K562 (cell line): Measurements from ENCODE around the gene PIK3AP1. TPM values are rescaled to one million over a fixed set of nuclear protein-coding genes. Genes with fewer than 3 reads are reported as not detected.

ENCODE experiments used
- ATAC-seq: fragments of 200-7000 bp; cut with Tn5 transposase; 3 replicates; pipeline ENCODE4 v1.9.1; 2020; ENCODE audit warnings: moderate library complexity
- BruUV-seq: library from RNA; stranded (reverse); fragments of 400-500 nt; replicated peaks from 2 replicates; lab custom pipeline; 2021; lab: Mats Ljungman, UMichigan
- CTCF ChIA-PET: fragments of 300-600 bp; formaldehyde crosslinking; extraction: SDS; loops from one replicate; lab custom pipeline; 2021; ENCODE audit warnings: low intra/inter-chr PET ratio; lab: Yijun Ruan, JAX
- POLR2A ChIA-PET: fragments of 300-600, 350-650 bp; sonication (Branson Sonifier 250); formaldehyde crosslinking; extraction: SDS; loops from one replicate; lab custom pipeline; 2021; ENCODE audit warnings: antibody characterized with exemption, inconsistent platforms; lab: Yijun Ruan, JAX
- DNase-seq, 4 experiments: peaks; one replicate each; pipeline versions ENCODE4 v3.0.0 to v3.0.0-alpha.2; 2011 to 2018; ENCODE audit warnings: low spot score in 3 of 4, mixed read lengths in 3 of 4; ENCODE audit errors: extremely low read depth in 1 of 4
- FAIRE-seq: peaks from 2 replicates; lab custom pipeline; 2011; peaks lifted over from hg19 to GRCh38; lab: Jason Lieb, UNC
- H2AFZ ChIP-seq: 2 replicates; pipeline ENCODE4 v1.6.0; 2011; ENCODE audit warnings: low read depth, low read length, control low read depth, inconsistent platforms
- H3K27ac ChIP-seq: fragments of 200-600 bp; 3 replicates; pipeline ENCODE4 v1.8.0; 2011; ENCODE audit warnings: low read depth, mild to moderate bottlenecking, control low read depth, inconsistent platforms, low read length, moderate library complexity, mixed read lengths; ENCODE audit errors: extremely low read depth
- H3K27me3 ChIP-seq, 2 experiments: fragments of 300-600 bp in 1 of 2; 2 replicates in 1 of 2; 3 replicates in 1 of 2; pipeline versions ENCODE4 v1.6.0 to v1.8.0; 2011; ENCODE audit warnings: inconsistent platforms in 2 of 2, low read length in 2 of 2, mild to moderate bottlenecking in 1 of 2, mixed read lengths in 1 of 2, moderate library complexity in 1 of 2; ENCODE audit not compliant: control insufficient read depth in 2 of 2, insufficient read depth in 2 of 2
- H3K36me3 ChIP-seq: fragments of 300-600 bp; 3 replicates; pipeline ENCODE4 v1.8.0; 2011; ENCODE audit warnings: mild to moderate bottlenecking, low read length, inconsistent platforms; ENCODE audit not compliant: control insufficient read depth, insufficient read depth
- H3K4me1 ChIP-seq, 2 experiments: fragments of 200-600 bp in 1 of 2; replicated peaks in 1 of 2; 2 replicates in 1 of 2; 3 replicates in 1 of 2; pipeline versions ENCODE4 v1.5.1 to v1.8.0; 2011; ENCODE audit warnings: inconsistent platforms in 2 of 2, low read length in 2 of 2, mild to moderate bottlenecking in 1 of 2, mixed read lengths in 1 of 2, moderate library complexity in 1 of 2; ENCODE audit not compliant: control insufficient read depth in 2 of 2, insufficient read depth in 2 of 2
- H3K4me2 ChIP-seq: 2 replicates; pipeline ENCODE4 v1.6.1; 2011; ENCODE audit warnings: low read length, control low read depth, inconsistent platforms, mixed read lengths; ENCODE audit not compliant: insufficient read depth
- H3K4me3 ChIP-seq: fragments of 200-600 bp; sonication (generic), shearing (Covaris generic); 2 replicates; pipeline ENCODE4 v1.5.1; 2016; ENCODE audit warnings: control low read depth, inconsistent platforms
- H3K79me2 ChIP-seq: fragments of 200-600 bp; 3 replicates; pipeline ENCODE4 v1.8.0; 2011; ENCODE audit warnings: low read length, inconsistent platforms; ENCODE audit not compliant: control insufficient read depth, insufficient read depth
- H3K9ac ChIP-seq, 2 experiments: 2 replicates each; pipeline versions ENCODE4 v1.6.0 to v1.6.1; 2011; ENCODE audit warnings: low read depth in 2 of 2, low read length in 2 of 2, control low read depth in 1 of 2, inconsistent platforms in 1 of 2, mild to moderate bottlenecking in 1 of 2, mixed read lengths in 1 of 2; ENCODE audit not compliant: insufficient read depth in 1 of 2
- H3K9me1 ChIP-seq: one replicate; pipeline ENCODE4 v1.6.0; 2011; ENCODE audit warnings: inconsistent platforms, mild to moderate bottlenecking, low read length, moderate library complexity; ENCODE audit not compliant: control insufficient read depth, insufficient read depth
- H3K9me3 ChIP-seq: replicated peaks from 2 replicates; pipeline ENCODE4 v1.5.1; 2011; ENCODE audit warnings: low read depth, low read length, inconsistent platforms; ENCODE audit not compliant: control insufficient read depth, insufficient read depth
- H4K20me1 ChIP-seq: replicated peaks from 2 replicates; pipeline ENCODE4 v1.6.1; 2011; ENCODE audit warnings: low read length, inconsistent platforms, mixed read lengths; ENCODE audit not compliant: control insufficient read depth, insufficient read depth
- CBFA2T3 ChIP-seq: fragments of 450-650 bp; IDR thresholded peaks from 2 replicates; pipeline ENCODE4 v1.6.1; 2017
- CREM ChIP-seq: IDR thresholded peaks from 2 replicates; pipeline ENCODE4 v1.6.1; 2014; ENCODE audit warnings: antibody characterized with exemption, low read depth
- EWSR1 ChIP-seq: fragments of 450-650 bp; IDR thresholded peaks from 2 replicates; pipeline ENCODE4 v1.6.1; 2018; ENCODE audit warnings: borderline replicate concordance, mild to moderate bottlenecking, low read depth, moderate library complexity; ENCODE audit not compliant: partially characterized antibody
- GABPB2 ChIP-seq: fragments of 250-450 bp; sonication (Bioruptor Pico); conservative IDR thresholded peaks from 2 replicates; pipeline ENCODE4 v1.5.1; 2021; ENCODE audit warnings: mild to moderate bottlenecking
- GTF2A2 ChIP-seq: IDR thresholded peaks from 2 replicates; pipeline ENCODE4 v1.6.1; 2016; ENCODE audit warnings: mild to moderate bottlenecking, missing genetic modification characterization, missing compliant biosample characterization
- KAT8 ChIP-seq: fragments of 450-650 bp; IDR thresholded peaks from 2 replicates; pipeline ENCODE4 v1.6.1; 2016; ENCODE audit warnings: low read depth, mild to moderate bottlenecking
- NCOA1 ChIP-seq: fragments of 450-650 bp; IDR thresholded peaks from 2 replicates; pipeline ENCODE4 v1.6.1; 2016; ENCODE audit warnings: low read depth
- NFRKB ChIP-seq: fragments of 450-650 bp; IDR thresholded peaks from 2 replicates; pipeline ENCODE4 v1.6.1; 2016; ENCODE audit warnings: low read depth
- POLR3G ChIP-seq: IDR thresholded peaks from 2 replicates; pipeline ENCODE4 v1.6.1; 2011; ENCODE audit not compliant: insufficient read length, insufficient replicate concordance; ENCODE audit errors: extremely low read depth
- TAF7 ChIP-seq: fragments of 450-650 bp; IDR thresholded peaks from 2 replicates; pipeline ENCODE4 v1.6.1; 2016; ENCODE audit warnings: missing genetic modification characterization, missing compliant biosample characterization
- TEAD1 ChIP-seq, 2 experiments: fragments of 450-650 bp in 1 of 2; sonication (generic) in 1 of 2; formaldehyde crosslinking; IDR thresholded peaks; 2 replicates each; pipeline versions ENCODE4 v1.4.0 to v1.8.0; 2020 to 2022; ENCODE audit warnings: mild to moderate bottlenecking in 2 of 2, missing genetic modification reagents in 1 of 2
- TSC22D4 ChIP-seq: fragments of 450-650 bp; IDR thresholded peaks from 2 replicates; pipeline ENCODE4 v1.6.1; 2016; ENCODE audit warnings: missing genetic modification characterization, missing biosample characterization, control low read depth
- ZBED1 ChIP-seq: IDR thresholded peaks from 2 replicates; pipeline ENCODE4 v1.6.1; 2014
- ZNF445 ChIP-seq: fragments of 250-450 bp; sonication (Bioruptor Pico); IDR thresholded peaks from 2 replicates; pipeline ENCODE4 v1.4.0; 2020; ENCODE audit warnings: low read depth, mild to moderate bottlenecking, moderate library complexity
- WGBS: fragments of 100-300 bp; shearing (Covaris generic); methylation state at CpG from one replicate; pipeline ENCODE4 v1.1.6; 2016; ENCODE audit warnings: low coverage, mixed read lengths; ENCODE audit not compliant: insufficient coverage; ENCODE audit errors: missing lambda C conversion rate; 5-methylcytosine and 5-hydroxymethylcytosine counted together
- in situ Hi-C: fragments of 300-500 bp; cut with MboI; formaldehyde crosslinking; loops from 4 replicates; pipeline ENCODE4 v1.15.0; 2018; ENCODE audit warnings: inconsistent platforms, mixed read lengths
- intact Hi-C: fragments of 100-400 bp; cut with micrococcal nuclease; formaldehyde crosslinking; loops from 2 replicates; pipeline ENCODE4 v1.14.2; 2022
- polyA plus RNA-seq, 8 experiments: library from polyadenylated mRNA; depleted of rRNA in 4 of 8; stranded (reverse) in 5 of 8; unstranded in 3 of 8; fragments of >200 nt; fragmentation: Nextera tagmentation in 2 of 8; fragmentation: Illumina TruSeq in 1 of 8; extraction: Ambion mirVana in 2 of 8; extraction: Trizol in 1 of 8; gene quantifications; 2 replicates each; pipeline versions ENCODE4 v1.2.1 to v1.2.3, GENCODE V29; 2011 to 2014; ENCODE audit warnings: inconsistent platforms in 1 of 8, missing spikeins in 1 of 8
- total RNA-seq, 7 experiments: library from RNA; depleted of rRNA in 6 of 7; stranded (reverse); fragments of >200 nt in 6 of 7; fragmentation: Illumina TruSeq in 2 of 7; extraction: Trizol in 2 of 7; gene quantifications; 2 replicates each; pipeline versions ENCODE4 v1.2.1 to v1.2.3, GENCODE V29; 2011 to 2021; ENCODE audit warnings: low replicate concordance in 1 of 7
- TF ChIP-seq, protein P1 (sequence below), 2 experiments: fragments of 450-650 bp in 1 of 2; sonication (generic) in 1 of 2; formaldehyde crosslinking in 1 of 2; IDR thresholded peaks; 2 replicates each; pipeline versions ENCODE4 v1.7.1 to v1.9.0; 2016 to 2022; ENCODE audit warnings: inconsistent platforms in 1 of 2, mild to moderate bottlenecking in 1 of 2, missing genetic modification reagents in 1 of 2

The PIK3AP1 gene
- total and polyA plus RNA-seq, 9 of the 15 experiments (the other 6 are each of a cell fraction or from before 2014, with no cell fraction given): 0.20 to 2.4 (median 1.4) TPM

DNA sequence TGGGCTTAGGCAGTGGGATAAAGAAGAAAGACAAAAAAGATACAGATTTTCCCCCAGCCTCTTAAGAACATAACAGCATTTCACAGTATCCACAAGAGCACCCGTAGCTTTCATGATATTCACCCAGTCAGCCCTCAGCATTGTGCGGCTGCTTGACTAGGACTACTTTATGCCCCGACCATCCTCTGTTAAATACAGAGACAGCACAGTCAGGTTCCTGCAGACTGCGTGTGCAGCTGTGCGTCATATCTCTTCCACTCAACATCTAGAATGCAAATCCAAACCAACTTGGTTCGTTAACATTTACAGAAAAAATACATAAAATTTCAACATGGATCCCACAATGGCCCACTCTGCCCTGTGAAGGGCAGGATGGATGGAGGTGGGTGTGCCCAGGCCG is 33.8 kb downstream of the PIK3AP1 start (continued):
- TF ChIP-seq NCOA1 (no peak), GABPB2 (CRISPR knock-in tag) (no peak), NFRKB (no peak), TSC22D4 (tag) (no peak)

DNA sequence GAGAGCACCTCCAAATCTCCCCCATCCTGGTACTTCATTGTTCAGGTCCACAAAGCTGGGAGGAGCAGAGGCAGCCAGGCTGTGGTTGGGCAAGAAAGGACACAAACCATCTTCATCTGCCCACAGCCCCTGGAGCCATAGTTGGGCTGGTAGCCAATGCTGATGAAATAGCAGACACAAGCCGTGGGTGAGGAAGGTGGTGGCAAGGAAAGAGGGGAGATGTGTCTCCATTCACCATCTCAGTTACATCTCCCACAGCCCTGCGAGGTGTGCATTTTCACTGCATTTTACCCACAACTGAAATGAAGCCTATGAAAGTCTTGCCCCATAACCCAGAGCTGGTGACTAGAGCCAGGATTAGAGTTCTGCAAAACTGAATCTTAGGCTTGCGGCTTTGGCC is 35.0 kb downstream of the PIK3AP1 start:
- Histone ChIP-seq H3K27ac (no peak overlapping the region), H3K4me1 (peaks cover 0 to 12% of the 10 kb centered on the region in 2 experiments; a peak in 3 of 5 replicates), H3K79me2 (no peaks in the 10 kb centered on the region), H3K36me3 (no peaks in the 10 kb centered on the region), H3K9ac (no peak overlapping the region), H3K9me3 (no peaks in the 10 kb centered on the region), H2AFZ (no peak overlapping the region), H3K9me1 (no peaks in the 10 kb centered on the region), H3K27me3 (no peaks in the 10 kb centered on the region), H4K20me1 (no peaks in the 10 kb centered on the region), H3K4me3 (no peak overlapping the region), H3K4me2 (no peak overlapping the region)
- in situ Hi-C loops: no loop called here
- WGBS: 36% methylated on average over 3 of the region's 3 CpGs
- DNase-seq (no peak), FAIRE-seq (no peak), ATAC-seq (no peak)
- no TSS peak for BruUV-seq
- POLR2A ChIA-PET: interaction anchor here (0.5 kb wide), 1 partner anchor 458 kb away, joined by 3 read pairs; no protein-coding TSS in a partner anchor
- CTCF ChIA-PET: no interaction called here
- intact Hi-C loops: no loop called here
- TF ChIP-seq GTF2A2 (tag): no peak
- TF ChIP-seq CBFA2T3: no peak
- TF ChIP-seq, protein P1, sequence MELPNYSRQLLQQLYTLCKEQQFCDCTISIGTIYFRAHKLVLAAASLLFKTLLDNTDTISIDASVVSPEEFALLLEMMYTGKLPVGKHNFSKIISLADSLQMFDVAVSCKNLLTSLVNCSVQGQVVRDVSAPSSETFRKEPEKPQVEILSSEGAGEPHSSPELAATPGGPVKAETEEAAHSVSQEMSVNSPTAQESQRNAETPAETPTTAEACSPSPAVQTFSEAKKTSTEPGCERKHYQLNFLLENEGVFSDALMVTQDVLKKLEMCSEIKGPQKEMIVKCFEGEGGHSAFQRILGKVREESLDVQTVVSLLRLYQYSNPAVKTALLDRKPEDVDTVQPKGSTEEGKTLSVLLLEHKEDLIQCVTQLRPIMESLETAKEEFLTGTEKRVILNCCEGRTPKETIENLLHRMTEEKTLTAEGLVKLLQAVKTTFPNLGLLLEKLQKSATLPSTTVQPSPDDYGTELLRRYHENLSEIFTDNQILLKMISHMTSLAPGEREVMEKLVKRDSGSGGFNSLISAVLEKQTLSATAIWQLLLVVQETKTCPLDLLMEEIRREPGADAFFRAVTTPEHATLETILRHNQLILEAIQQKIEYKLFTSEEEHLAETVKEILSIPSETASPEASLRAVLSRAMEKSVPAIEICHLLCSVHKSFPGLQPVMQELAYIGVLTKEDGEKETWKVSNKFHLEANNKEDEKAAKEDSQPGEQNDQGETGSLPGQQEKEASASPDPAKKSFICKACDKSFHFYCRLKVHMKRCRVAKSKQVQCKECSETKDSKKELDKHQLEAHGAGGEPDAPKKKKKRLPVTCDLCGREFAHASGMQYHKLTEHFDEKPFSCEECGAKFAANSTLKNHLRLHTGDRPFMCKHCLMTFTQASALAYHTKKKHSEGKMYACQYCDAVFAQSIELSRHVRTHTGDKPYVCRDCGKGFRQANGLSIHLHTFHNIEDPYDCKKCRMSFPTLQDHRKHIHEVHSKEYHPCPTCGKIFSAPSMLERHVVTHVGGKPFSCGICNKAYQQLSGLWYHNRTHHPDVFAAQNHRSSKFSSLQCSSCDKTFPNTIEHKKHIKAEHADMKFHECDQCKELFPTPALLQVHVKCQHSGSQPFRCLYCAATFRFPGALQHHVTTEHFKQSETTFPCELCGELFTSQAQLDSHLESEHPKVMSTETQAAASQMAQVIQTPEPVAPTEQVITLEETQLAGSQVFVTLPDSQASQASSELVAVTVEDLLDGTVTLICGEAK (IDR thresholded peaks at IDR 0.05): no peak
- TF ChIP-seq, protein P1 (CRISPR knock-in tag; IDR thresholded peaks at IDR 0.05): no peak
- no peak for TF ChIP-seq CREM
- no peak for TF ChIP-seq POLR3G
- TF ChIP-seq ZBED1: no peak
- TF ChIP-seq EWSR1: no peak
- no peak for TF ChIP-seq TAF7
- no peak for TF ChIP-seq TEAD1 (CRISPR knock-in tag; IDR thresholded peaks at IDR 0.05)
- no peak for TF ChIP-seq ZNF445
- TF ChIP-seq KAT8: no peak
